Endodermal cell (in vitro differentiated cells): ENCODE results near the gene ANKZF1. TPM values are rescaled to one million over a fixed set of nuclear protein-coding genes. Genes with fewer than 3 reads are reported as not detected.
A peak's percentile ranks its signal among the peaks of the same experiment; 100 is the strongest.

Experiments used
- DNase-seq: peaks from one replicate; pipeline ENCODE4 v3.0.0-alpha.2; 2017
- H3K27ac ChIP-seq: 2 replicates; pipeline ENCODE4 v1.5.1; 2013; ENCODE audit warnings: mild to moderate bottlenecking, low read depth, low read length, moderate library complexity
- H3K27me3 ChIP-seq: 2 replicates; pipeline ENCODE4 v1.6.1; 2013; ENCODE audit warnings: mild to moderate bottlenecking, low read length, moderate library complexity; ENCODE audit not compliant: insufficient read depth, control insufficient read depth, poor library complexity, severe bottlenecking
- H3K36me3 ChIP-seq: 2 replicates; pipeline ENCODE4 v1.7.0; 2013; ENCODE audit warnings: mild to moderate bottlenecking, low read length, moderate library complexity; ENCODE audit not compliant: control insufficient read depth, insufficient read depth
- H3K4me1 ChIP-seq: one replicate; pipeline ENCODE4 v1.7.0; 2013; ENCODE audit warnings: low read length; ENCODE audit not compliant: control insufficient read depth, insufficient read depth
- H3K4me3 ChIP-seq: 2 replicates; pipeline ENCODE4 v1.5.1; 2013; ENCODE audit warnings: mild to moderate bottlenecking, low read length, moderate library complexity
- H3K9ac ChIP-seq: 2 replicates; pipeline ENCODE4 v1.6.1; 2013; ENCODE audit warnings: mild to moderate bottlenecking, low read length, moderate library complexity; ENCODE audit not compliant: poor library complexity, severe bottlenecking; ENCODE audit errors: extremely low read depth
- H3K9me3 ChIP-seq: 2 replicates; pipeline ENCODE4 v1.6.1; 2013; ENCODE audit warnings: mild to moderate bottlenecking, low read length, moderate library complexity; ENCODE audit not compliant: control insufficient read depth
- H3K27ac Mint-ChIP-seq: 2 replicates; pipeline ENCODE4 v1.8.0; 2020; ENCODE audit warnings: mixed read lengths
- H3K27me3 Mint-ChIP-seq: 2 replicates; pipeline ENCODE4 v1.8.0; 2021; ENCODE audit warnings: mild to moderate bottlenecking, mixed read lengths; ENCODE audit not compliant: insufficient read depth
- H3K36me3 Mint-ChIP-seq: 2 replicates; pipeline ENCODE4 v1.8.0; 2020; ENCODE audit warnings: low read depth, mixed read lengths
- H3K4me1 Mint-ChIP-seq: 2 replicates; pipeline ENCODE4 v1.8.0; 2020; ENCODE audit warnings: mixed read lengths
- H3K4me3 Mint-ChIP-seq: 2 replicates; pipeline ENCODE4 v1.8.0; 2020; ENCODE audit warnings: mild to moderate bottlenecking, moderate library complexity, mixed read lengths
- H3K9me3 Mint-ChIP-seq: 2 replicates; pipeline ENCODE4 v1.8.0; 2020; ENCODE audit warnings: mild to moderate bottlenecking, mixed read lengths
- CTCF ChIP-seq: fragments of 200-600 bp; sonication (generic); conservative IDR thresholded peaks from 2 replicates; pipeline ENCODE4 v1.5.0; 2021; ENCODE audit warnings: antibody characterized with exemption, mild to moderate bottlenecking
- WGBS, 2 experiments: methylation state at CpG; one replicate each; pipeline versions ENCODE4 v1.1.5 to v1.1.7; 2013; ENCODE audit warnings: missing lambda C conversion rate in 2 of 2, mixed read lengths in 1 of 2; ENCODE audit not compliant: insufficient coverage in 1 of 2, insufficient read length in 1 of 2; 5-methylcytosine and 5-hydroxymethylcytosine counted together
- total RNA-seq, 2 donors: library from RNA; stranded (reverse); fragmentation: NEBNext Ultra II Directional in 1 of 2; extraction: Animal tissue kit (Norgen Biotek cat#: 25700) in 1 of 2; gene quantifications; 2 replicates in 1 of 2; 3 replicates in 1 of 2; pipeline ENCODE4 v1.2.1, GENCODE V29; 2021

The ANKZF1 gene
- total RNA-seq, 2 donors from 2014 or later: 50.9 to 56.3 TPM

DNA sequence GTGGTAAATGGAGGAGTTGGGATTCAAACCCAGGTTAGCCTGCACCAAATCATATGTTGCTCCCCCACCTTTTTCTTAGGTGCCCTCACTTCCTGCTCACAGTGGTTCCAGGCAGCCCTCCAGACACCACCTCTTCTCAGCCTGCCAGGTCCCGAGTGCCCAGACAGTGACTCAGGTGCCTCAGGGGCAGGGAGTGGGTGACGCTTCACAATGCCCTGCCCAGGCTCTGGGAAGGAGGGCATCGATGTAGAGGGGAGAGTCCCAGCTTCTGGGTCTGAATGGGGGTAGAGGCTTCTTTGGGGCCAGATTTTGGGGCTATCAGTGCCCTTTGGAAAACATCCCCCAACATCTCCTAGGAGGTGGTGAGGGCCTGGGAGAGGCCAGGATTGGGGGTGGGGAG lies 44.3 kb downstream of the ANKZF1 start:
- Histone ChIP-seq H3K9ac (peak overlapping the region; percentile 29), H3K9me3 (no peaks in the 10 kb centered on the region), H3K4me3 (no peak overlapping the region), H3K27me3 (peaks cover 7% of the 10 kb centered on the region), H3K4me1 (peaks cover 17% of the 10 kb centered on the region), H3K36me3 (no peaks in the 10 kb centered on the region), H3K27ac (peak overlapping the region; percentile 66)
- no peak for DNase-seq
- 91% methylated on average over 3 of the region's 3 CpGs; no CpG with 5 or more reads in 1 of the 2 experiments for WGBS, 2 experiments
- Mint-ChIP-seq H3K9me3 (no peaks in the 10 kb centered on the region), H3K27ac (peak overlapping the region; percentile 94), H3K4me1 (peaks cover 25% of the 10 kb centered on the region), H3K4me3 (no peak overlapping the region), H3K27me3 (peaks cover 28% of the 10 kb centered on the region), H3K36me3 (no peaks in the 10 kb centered on the region)
- no peak for TF ChIP-seq CTCF

DNA sequence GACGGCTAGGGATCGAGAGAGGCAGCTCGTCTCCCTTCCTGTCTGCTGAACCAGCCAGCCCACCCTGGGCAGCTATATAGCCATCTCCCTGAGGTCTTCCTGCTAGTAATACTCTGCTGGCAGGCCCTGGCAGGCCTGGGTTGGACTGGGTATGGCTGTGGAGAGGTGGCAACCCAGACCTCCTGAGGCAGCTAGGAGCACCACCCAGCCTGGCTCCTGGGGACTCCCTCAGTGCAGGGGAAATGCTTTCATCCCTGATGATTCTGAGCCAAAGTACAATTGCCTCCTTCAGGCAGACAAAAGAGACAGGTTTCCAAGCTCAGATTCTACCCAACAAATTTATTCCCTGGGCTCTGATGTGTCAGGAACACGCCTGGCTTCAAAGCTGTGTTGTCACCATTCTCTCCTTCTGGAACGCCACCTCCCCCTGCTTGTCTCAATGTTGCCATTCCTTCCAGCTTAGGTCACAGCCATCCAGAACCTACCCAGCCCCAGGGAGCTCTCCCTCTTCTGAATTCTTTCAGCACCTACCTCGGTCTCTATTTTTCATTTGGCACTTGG lies 44.8 kb downstream of the ANKZF1 start:
- Histone ChIP-seq H3K4me3 (no peak overlapping the region), H3K9me3 (no peaks in the 10 kb centered on the region), H3K36me3 (no peaks in the 10 kb centered on the region), H3K9ac (peak overlapping the region; percentile 29), H3K27me3 (peaks cover 7% of the 10 kb centered on the region), H3K4me1 (peaks cover 17% of the 10 kb centered on the region), H3K27ac (peak overlapping the region; percentile 66)
- no peaks in the 10 kb centered on the region for H3K36me3 Mint-ChIP-seq
- peak; percentile 89 for DNase-seq
- peak overlapping the region; percentile 94 for H3K27ac Mint-ChIP-seq
- no peaks in the 10 kb centered on the region for H3K9me3 Mint-ChIP-seq
- TF ChIP-seq CTCF: no peak
- no peak overlapping the region for H3K4me3 Mint-ChIP-seq
- WGBS, 2 experiments: 55 to 63% methylated on average over 4 to 6 of the region's 6 CpGs
- H3K4me1 Mint-ChIP-seq: peaks cover 25% of the 10 kb centered on the region
- peaks cover 23% of the 10 kb centered on the region for H3K27me3 Mint-ChIP-seq

DNA sequence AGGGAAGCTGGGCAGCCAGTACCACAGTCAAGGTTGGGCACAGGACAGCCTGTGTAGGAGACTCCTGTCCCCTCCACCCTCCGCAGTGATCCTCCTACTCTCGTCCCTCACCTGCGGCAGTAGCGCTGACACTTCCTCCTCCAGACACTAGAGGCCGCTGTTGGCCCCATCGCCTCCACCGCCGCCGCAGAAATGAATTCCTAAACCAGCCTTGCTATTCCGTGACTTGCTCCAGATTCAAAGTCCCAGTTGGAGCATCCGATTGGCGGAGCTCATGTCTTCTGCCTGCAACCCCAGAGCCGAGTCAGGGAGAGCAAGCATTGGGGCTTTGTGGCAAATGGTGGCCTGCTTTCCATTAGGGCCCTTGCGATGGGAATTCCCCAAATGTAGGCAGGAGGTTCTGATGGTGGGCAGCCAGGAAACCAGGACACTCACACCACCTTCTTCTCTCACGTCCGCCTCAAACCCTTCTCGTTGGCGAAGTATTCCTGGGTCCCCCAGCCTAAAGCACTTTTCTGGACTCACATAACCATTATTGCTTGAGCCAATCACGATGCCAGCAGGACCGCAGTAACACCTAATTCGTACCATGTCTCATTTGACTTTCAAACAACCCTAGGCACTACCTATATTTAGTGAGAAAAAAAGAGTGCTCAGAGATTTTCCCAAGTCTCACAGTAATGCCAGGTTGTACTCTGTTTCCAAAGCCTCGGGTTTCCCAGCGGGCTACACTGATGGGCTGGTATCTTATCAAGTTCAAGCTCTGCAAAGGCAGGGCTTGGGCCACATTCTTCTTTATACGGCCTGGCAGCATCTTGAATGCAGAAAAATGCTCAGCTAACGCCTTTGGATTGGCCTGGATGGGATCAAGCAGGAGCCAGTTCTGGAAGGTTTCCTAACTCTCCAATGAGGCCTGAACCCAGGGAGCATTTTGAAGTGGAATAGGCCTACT lies 48.4 kb downstream of the ANKZF1 start:
- H3K9me3 Mint-ChIP-seq: no peaks in the 10 kb centered on the region
- Histone ChIP-seq H3K4me1 (peaks cover 31% of the 10 kb centered on the region), H3K36me3 (peaks cover 23% of the 10 kb centered on the region), H3K27me3 (no peaks in the 10 kb centered on the region), H3K9ac (peak overlapping the region; percentile 94), H3K27ac (peak overlapping the region; percentile 95), H3K4me3 (peak overlapping the region; percentile 86), H3K9me3 (no peaks in the 10 kb centered on the region)
- peak; percentile 98 for DNase-seq
- H3K4me3 Mint-ChIP-seq: peak overlapping the region; percentile 74
- TF ChIP-seq CTCF: peak; percentile 97
- peaks cover 43% of the 10 kb centered on the region for H3K4me1 Mint-ChIP-seq
- H3K27ac Mint-ChIP-seq: peak overlapping the region; percentile 96
- no peaks in the 10 kb centered on the region for H3K27me3 Mint-ChIP-seq
- peaks cover 15% of the 10 kb centered on the region for H3K36me3 Mint-ChIP-seq
- 34 to 40% methylated on average over 21 to 25 of the region's 25 CpGs for WGBS, 2 experiments
